ENCODE data around the gene TLR9. TPM values are rescaled to one million over a fixed set of nuclear protein-coding genes. Genes with fewer than 3 reads are reported as not detected.

TLR9 gene
- total and polyA plus RNA-seq, 9 of the 15 experiments (the other 6 are each of a cell fraction or from before 2014, with no cell fraction given), result not detected

DNA sequence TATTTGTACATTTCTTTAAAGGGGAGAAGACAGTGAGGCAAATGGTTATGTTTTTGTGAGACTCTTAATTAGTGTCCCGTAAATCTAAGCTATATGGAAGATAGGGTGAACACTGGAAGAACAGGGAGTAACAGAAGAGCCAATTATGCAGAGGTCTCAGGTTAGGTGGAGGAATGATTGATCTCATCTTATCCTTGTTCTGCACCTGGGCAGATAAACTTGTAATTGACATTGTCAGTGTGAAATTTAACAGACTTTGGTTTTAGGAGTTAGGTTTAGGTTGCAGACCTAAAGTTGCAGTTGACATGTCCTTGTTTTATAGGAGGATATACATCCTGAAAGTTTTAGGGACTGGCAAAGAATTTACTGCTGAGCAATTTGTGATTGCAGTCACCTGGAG is 16.6 kb upstream of the TLR9 start:
- H3K9me3 ChIP-seq (replicated peaks; ENCODE audit: control insufficient read depth, insufficient read depth, low read depth, low read length), result no peaks in the 10 kb centered on the region
- intact Hi-C loops (cut with micrococcal nuclease) (no loop called here), in situ Hi-C loops (cut with MboI) (no loop called here)
- no peak for ATAC-seq
- POLR2A ChIA-PET, result interaction anchor here (0.6 kb wide), 1 partner anchor 16 kb away, joined by 3 read pairs; no protein-coding TSS in a partner anchor
- no peaks in the 10 kb centered on the region for H4K20me1 ChIP-seq (replicated peaks; ENCODE audit: control insufficient read depth, insufficient read depth, low read length)
- 10% methylated on average over 1 of the region's 1 CpG for WGBS (ENCODE audit: insufficient coverage, low coverage, missing lambda C conversion rate)
- H3K4me1 ChIP-seq (replicated peaks in 1 of 2; ENCODE audit: control insufficient read depth in 2 of 2, insufficient read depth in 2 of 2, low read length in 2 of 2), result peaks cover 44 to 47% of the 10 kb centered on the region in 2 experiments
- no peak overlapping the region for H3K4me3 ChIP-seq
- no peak overlapping the region for H3K4me2 ChIP-seq (ENCODE audit: insufficient read depth, low read length)
- H3K36me3 ChIP-seq (ENCODE audit: control insufficient read depth, insufficient read depth, low read length), result peaks cover 3% of the 10 kb centered on the region; the same call in 1 of the 3 replicates
- H3K27me3 ChIP-seq (ENCODE audit: control insufficient read depth in 2 of 2, insufficient read depth in 2 of 2, low read length in 2 of 2), result no peaks in the 10 kb centered on the region
- BruUV-seq (replicated peaks), result no TSS peak
- CTCF ChIA-PET (ENCODE audit: low intra/inter-chr PET ratio), result no interaction called here
- H3K9ac ChIP-seq (ENCODE audit: insufficient read depth in 1 of 2, low read depth in 2 of 2, low read length in 2 of 2), result no peak overlapping the region; a peak in 1 of 4 replicates
- no peak overlapping the region for H3K27ac ChIP-seq (ENCODE audit: extremely low read depth, low read depth, low read length)
- H3K9me1 ChIP-seq (ENCODE audit: control insufficient read depth, insufficient read depth, low read length), result no peaks in the 10 kb centered on the region
- no peak for FAIRE-seq
- H3K79me2 ChIP-seq (ENCODE audit: control insufficient read depth, insufficient read depth, low read length), result peaks cover 36% of the 10 kb centered on the region
- H2AFZ ChIP-seq (ENCODE audit: low read depth, low read length), result no peak overlapping the region
- no peak for DNase-seq (ENCODE audit: extremely low read depth in 1 of 4, low spot score in 3 of 4)
- TF ChIP-seq RBFOX2 (IDR thresholded peaks at IDR 0.05; ENCODE audit: low read depth, low read length) (no peak), RCOR1 (IDR thresholded peaks at IDR 0.05; ENCODE audit: borderline replicate concordance in 1 of 2, low read depth in 2 of 2, low read length in 2 of 2) (0 out of 4 replicates have a peak, but pooled peaks of 1 of the 2 experiments have one; percentile 30), ARID1B (IDR thresholded peaks at IDR 0.05) (peak; percentile 57; the same call in 1 of the 2 replicates), MEIS2 (IDR thresholded peaks at IDR 0.05; ENCODE audit: partially characterized antibody) (peak; percentile 72), PHB2 (IDR thresholded peaks at IDR 0.05; ENCODE audit: low read depth) (no peak), E2F4 (CRISPR knock-in tag; IDR thresholded peaks at IDR 0.05; ENCODE audit: low read depth) (no peak), ZKSCAN8 (CRISPR knock-in tag; IDR thresholded peaks at IDR 0.05) (no peak), ZEB2 (IDR thresholded peaks at IDR 0.05) (peak; percentile 54; the same call in 1 of the 2 replicates), GTF2A2 (tag; IDR thresholded peaks at IDR 0.05) (no peak), ZNF165 (CRISPR knock-in tag; IDR thresholded peaks at IDR 0.05; ENCODE audit: borderline replicate concordance) (no peak), JUN (IDR thresholded peaks at IDR 0.05; ENCODE audit: borderline replicate concordance, low read depth, low read length) (no peak), JUN (CRISPR knock-in tag; IDR thresholded peaks at IDR 0.05; ENCODE audit: borderline replicate concordance) (no peak), TEAD4 (IDR thresholded peaks at IDR 0.05; ENCODE audit: low read length) (peak; percentile 53; the same call in 1 of the 2 replicates), TEAD4 (CRISPR knock-in tag; IDR thresholded peaks at IDR 0.05; ENCODE audit: borderline replicate concordance) (no peak), CBFA2T3 (IDR thresholded peaks at IDR 0.05) (peak; percentile 56), ZNF175 (CRISPR knock-in tag; IDR thresholded peaks at IDR 0.05; ENCODE audit: low read depth) (no peak), HIVEP1 (CRISPR knock-in tag; IDR thresholded peaks at IDR 0.05) (no peak), CSDE1 (IDR thresholded peaks at IDR 0.05) (no peak), MLX (CRISPR knock-in tag; conservative IDR thresholded peaks at IDR 0.05) (no peak), TCF3 (CRISPR knock-in tag; IDR thresholded peaks at IDR 0.05) (peak; percentile 47), TAL1 (IDR thresholded peaks at IDR 0.05) (peak; percentile 47), CBFA2T2 (conservative IDR thresholded peaks at IDR 0.05) (0 out of 2 replicates have a peak, but pooled peaks have one; percentile 5), ZNF77 (CRISPR knock-in tag; IDR thresholded peaks at IDR 0.05) (no peak)
- TF ChIP-seq, protein P1, sequence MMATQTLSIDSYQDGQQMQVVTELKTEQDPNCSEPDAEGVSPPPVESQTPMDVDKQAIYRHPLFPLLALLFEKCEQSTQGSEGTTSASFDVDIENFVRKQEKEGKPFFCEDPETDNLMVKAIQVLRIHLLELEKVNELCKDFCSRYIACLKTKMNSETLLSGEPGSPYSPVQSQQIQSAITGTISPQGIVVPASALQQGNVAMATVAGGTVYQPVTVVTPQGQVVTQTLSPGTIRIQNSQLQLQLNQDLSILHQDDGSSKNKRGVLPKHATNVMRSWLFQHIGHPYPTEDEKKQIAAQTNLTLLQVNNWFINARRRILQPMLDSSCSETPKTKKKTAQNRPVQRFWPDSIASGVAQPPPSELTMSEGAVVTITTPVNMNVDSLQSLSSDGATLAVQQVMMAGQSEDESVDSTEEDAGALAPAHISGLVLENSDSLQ (IDR thresholded peaks at IDR 0.05), result peak; percentile 62

Measured in K562 (cell line).